Raji (cell line): ENCODE data around the gene GPN2.

Experiments used
- POLR2A ChIP-seq: IDR thresholded peaks from 2 replicates; pipeline ENCODE4 v1.6.1; 2011; ENCODE audit warnings: low read depth, low read length, control low read depth; ENCODE audit not compliant: insufficient read depth

GPN2 gene

GRCh38 chr1:26889551-26890466 is at the start of gene GPN2:
GPN2 (minus strand) TSS chr1:26890283; CDS start chr1:26890096, 187 bp downstream.
- peak; percentile 96 for TF ChIP-seq POLR2A

- no peak for TF ChIP-seq POLR2A
These were observed 48.6 kb upstream of the GPN2 start for GRCh38 chr1:26938659-26939025.

GRCh38 chr1:26938004-26938658 is 48.0 kb upstream of the GPN2 start:
- TF ChIP-seq POLR2A, result no peak

GRCh38 chr1:26936823-26937222 is 46.7 kb upstream of the GPN2 start:
- TF ChIP-seq POLR2A, result no peak

GRCh38 chr1:26932531-26932930 is 42.4 kb upstream of the GPN2 start:
- no peak for TF ChIP-seq POLR2A

- no peak for TF ChIP-seq POLR2A
These were observed 33.6 kb upstream of the GPN2 start for GRCh38 chr1:26923711-26924110.

GRCh38 chr1:26922901-26923300 is 32.8 kb upstream of the GPN2 start:
- TF ChIP-seq POLR2A, result no peak

- TF ChIP-seq POLR2A, result no peak
These were observed 32.3 kb upstream of the GPN2 start for GRCh38 chr1:26922431-26922729.

GRCh38 chr1:26921540-26922430 is 31.7 kb upstream of the GPN2 start, which contains the start of gene NUDC:
NUDC (plus strand) TSS chr1:26921743; CDS start chr1:26921849, 106 bp downstream.
- TF ChIP-seq POLR2A, result peak; percentile 95

- TF ChIP-seq POLR2A, result no peak
These were observed 31.1 kb upstream of the GPN2 start for GRCh38 chr1:26921126-26921539.

- TF ChIP-seq POLR2A, result no peak
These were observed 25.2 kb upstream of the GPN2 start for GRCh38 chr1:26915204-26915842.

- no peak for TF ChIP-seq POLR2A
These were observed 23.9 kb upstream of the GPN2 start, which contains the start of gene NR0B2 for GRCh38 chr1:26913754-26914619. NR0B2 (minus strand) TSS chr1:26913975; CDS start chr1:26913940, 35 bp downstream.

GRCh38 chr1:26913389-26913753 is 23.3 kb upstream of the GPN2 start:
- no peak for TF ChIP-seq POLR2A

GRCh38 chr1:26912147-26912490 is 22.0 kb upstream of the GPN2 start:
- no peak for TF ChIP-seq POLR2A
